HCT116 (cell line): Measurements from ENCODE around the gene PSME4. TPM values are rescaled to one million over a fixed set of nuclear protein-coding genes. Genes with fewer than 3 reads are reported as not detected.

Experiments
- ATAC-seq: fragments of 200-7000 bp; cut with Tn5 transposase; 2 replicates; pipeline ENCODE4 v1.9.1; 2020; ENCODE audit warnings: mild to moderate bottlenecking, moderate library complexity
- BruUV-seq: library from RNA; stranded (reverse); fragments of 400-500 nt; replicated peaks from 2 replicates; lab custom pipeline; 2021; lab: Mats Ljungman, UMichigan
- CTCF ChIA-PET: fragments of 300-600 bp; sonication (Branson Sonifier 250); formaldehyde crosslinking; loops from one replicate; lab custom pipeline; 2021; ENCODE audit warnings: antibody characterized with exemption; lab: Charles Lee
- POLR2A ChIA-PET: fragments of 300-600, 350-600 bp; sonication (Branson Sonifier 250); formaldehyde crosslinking; loops from one replicate; lab custom pipeline; 2021; ENCODE audit warnings: antibody characterized with exemption; lab: Charles Lee
- RAD21 ChIA-PET, 2 experiments: fragments of 300-600 bp; sonication (Branson Sonifier 250); formaldehyde crosslinking; loops; one replicate each; lab custom pipeline; 2023; ENCODE audit warnings: low total read pairs in 2 of 2; ENCODE audit not compliant: uncharacterized antibody in 2 of 2, unreplicated experiment in 2 of 2, low non-redundant PET in 1 of 2; lab: Charles Lee
- DNase-seq: peaks from one replicate; pipeline ENCODE4 v3.0.0-alpha.2; 2010; ENCODE audit warnings: low read depth, low spot score
- H2AFZ ChIP-seq: fragments of 200-600 bp; shearing (Covaris generic), sonication (generic); 2 replicates; pipeline ENCODE4 v1.6.1; 2017; ENCODE audit warnings: low read depth, mixed run types, mixed read lengths, antibody characterized with exemption, low read length; ENCODE audit not compliant: poor library complexity, severe bottlenecking
- H3K27ac ChIP-seq: 2 replicates; pipeline ENCODE4 v1.5.1; 2012; ENCODE audit warnings: low read depth, low read length
- H3K27me3 ChIP-seq: fragments of 200-600 bp; sonication (generic); 2 replicates; pipeline ENCODE4 v1.6.1; 2016; ENCODE audit warnings: mixed run types, low read length, mixed read lengths; ENCODE audit not compliant: insufficient read depth
- H3K36me3 ChIP-seq, 2 experiments: fragments of 200-500 bp in 1 of 2; fragments of 200-600 bp in 1 of 2; sonication (Bioruptor generic) in 1 of 2; sonication (generic) in 1 of 2; 2 replicates each; pipeline versions ENCODE4 v1.5.1 to v1.6.1; 2014 to 2016; ENCODE audit warnings: low read length in 2 of 2, inconsistent platforms in 1 of 2, mixed read lengths in 1 of 2, mixed run types in 1 of 2; ENCODE audit not compliant: insufficient read depth in 2 of 2, control insufficient read depth in 1 of 2
- H3K4me1 ChIP-seq, 2 experiments: fragments of 200-600 bp in 1 of 2; sonication (generic) in 1 of 2; 2 replicates each; pipeline versions ENCODE4 v1.5.1 to v1.6.1; 2012 to 2017; ENCODE audit warnings: low read length in 2 of 2, inconsistent platforms in 1 of 2, mild to moderate bottlenecking in 1 of 2, mixed read lengths in 1 of 2, mixed run types in 1 of 2, moderate library complexity in 1 of 2; ENCODE audit not compliant: insufficient read depth in 2 of 2, control insufficient read depth in 1 of 2
- H3K4me2 ChIP-seq: fragments of 200-600 bp; sonication (generic); 2 replicates; pipeline ENCODE4 v1.6.1; 2017; ENCODE audit warnings: mixed run types, low read length, mixed read lengths
- H3K4me3 ChIP-seq, 2 experiments: fragments of 200-600 bp in 1 of 2; sonication (generic) in 1 of 2; replicated peaks in 1 of 2; 2 replicates each; pipeline ENCODE4 v1.5.1; 2011 to 2016; ENCODE audit warnings: low read length in 2 of 2, control low read depth in 1 of 2, low read depth in 1 of 2, mild to moderate bottlenecking in 1 of 2, mixed read lengths in 1 of 2, mixed run types in 1 of 2
- H3K79me2 ChIP-seq: fragments of 200-600 bp; sonication (generic); 2 replicates; pipeline ENCODE4 v1.6.1; 2017; ENCODE audit warnings: mild to moderate bottlenecking, mixed run types, low read length, moderate library complexity, mixed read lengths; ENCODE audit not compliant: insufficient read depth
- H3K9ac ChIP-seq: fragments of 200-600 bp; sonication (generic); 2 replicates; pipeline ENCODE4 v1.6.1; 2016; ENCODE audit warnings: low read length, mixed read lengths
- H3K9me2 ChIP-seq: fragments of 200-600 bp; sonication (generic), shearing (Covaris generic); 2 replicates; pipeline ENCODE4 v1.6.1; 2017; ENCODE audit warnings: mixed run types, mild to moderate bottlenecking, moderate library complexity; ENCODE audit not compliant: insufficient read depth
- H3K9me3 ChIP-seq, 2 experiments: fragments of 200-500 bp in 1 of 2; fragments of 200-600 bp in 1 of 2; sonication (Bioruptor generic) in 1 of 2; sonication (generic) in 1 of 2; 2 replicates each; pipeline ENCODE4 v1.6.1; 2014 to 2017; ENCODE audit warnings: low read length in 2 of 2, mixed read lengths in 2 of 2, inconsistent platforms in 1 of 2, low read depth in 1 of 2, mild to moderate bottlenecking in 1 of 2, mixed run types in 1 of 2, moderate library complexity in 1 of 2; ENCODE audit not compliant: control insufficient read depth in 1 of 2, insufficient read depth in 1 of 2
- H4K20me1 ChIP-seq: fragments of 200-600 bp; sonication (generic), shearing (Covaris generic); 2 replicates; pipeline ENCODE4 v1.6.1; 2017; ENCODE audit warnings: mixed run types, mild to moderate bottlenecking, moderate library complexity; ENCODE audit not compliant: insufficient read depth
- CBX3 ChIP-seq: IDR thresholded peaks from 2 replicates; pipeline ENCODE4 v1.6.1; 2012; ENCODE audit warnings: low read depth
- EGR1 ChIP-seq: IDR thresholded peaks from 2 replicates; pipeline ENCODE4 v1.6.1; 2012; ENCODE audit warnings: low read depth
- FOSL1 ChIP-seq: IDR thresholded peaks from 2 replicates; pipeline ENCODE4 v1.6.1; 2012; ENCODE audit warnings: low read depth
- JUND ChIP-seq: IDR thresholded peaks from 2 replicates; pipeline ENCODE4 v1.6.1; 2012
- POLR2A ChIP-seq: IDR thresholded peaks from 2 replicates; pipeline ENCODE4 v1.7.0; 2011; ENCODE audit warnings: borderline replicate concordance; ENCODE audit not compliant: insufficient read depth, insufficient read length; ENCODE audit errors: extremely low read depth
- RAD21 ChIP-seq: IDR thresholded peaks from 2 replicates; pipeline ENCODE4 v1.6.1; 2012; ENCODE audit warnings: low read depth, mild to moderate bottlenecking
- SIN3A ChIP-seq: IDR thresholded peaks from 2 replicates; pipeline ENCODE4 v1.6.1; 2012; ENCODE audit warnings: low read depth
- SP1 ChIP-seq: IDR thresholded peaks from 2 replicates; pipeline ENCODE4 v1.6.1; 2012; ENCODE audit warnings: low read depth
- SRF ChIP-seq: IDR thresholded peaks from 2 replicates; pipeline ENCODE4 v1.6.1; 2012; ENCODE audit warnings: low read depth
- ZFX ChIP-seq: fragments of 450-650 bp; IDR thresholded peaks from 2 replicates; pipeline ENCODE4 v1.6.1; 2017
- intact Hi-C: fragments of 100-400 bp; cut with micrococcal nuclease; formaldehyde crosslinking; loops from 2 replicates; pipeline ENCODE4 v1.10.0; 2022
- total RNA-seq: library from RNA; stranded (reverse); gene quantifications from one replicate; pipeline ENCODE4 v1.2.1, GENCODE V29; 2021; ENCODE audit not compliant: unreplicated experiment
- TF ChIP-seq, protein P1 (sequence below), 3 experiments: fragments of 200-600 bp in 1 of 3; sonication (generic) in 1 of 3; IDR thresholded peaks in 2 of 3; conservative IDR thresholded peaks in 1 of 3; 2 replicates each; pipeline ENCODE4 v1.5.1; 2012 to 2017; ENCODE audit warnings: low read depth in 2 of 3, low read length in 2 of 3, antibody characterized with exemption in 1 of 3, borderline replicate concordance in 1 of 3, control low read depth in 1 of 3, mild to moderate bottlenecking in 1 of 3, mixed read lengths in 1 of 3, mixed run types in 1 of 3, moderate library complexity in 1 of 3; ENCODE audit not compliant: insufficient read depth in 1 of 3
- TF ChIP-seq, protein P2 (sequence below): IDR thresholded peaks from 2 replicates; pipeline ENCODE4 v1.6.1; 2011; ENCODE audit warnings: mild to moderate bottlenecking, low read length, moderate library complexity; ENCODE audit not compliant: insufficient replicate concordance; ENCODE audit errors: extremely low read depth
- TF ChIP-seq, protein P3 (sequence below): IDR thresholded peaks from 2 replicates; pipeline ENCODE4 v1.6.1; 2012
- TF ChIP-seq, protein P4 (sequence below): IDR thresholded peaks from 2 replicates; pipeline ENCODE4 v1.6.1; 2012; ENCODE audit warnings: low read depth

PSME4 gene
- total RNA-seq, 1 experiment from 2014 or later = 53.2 TPM

DNA sequence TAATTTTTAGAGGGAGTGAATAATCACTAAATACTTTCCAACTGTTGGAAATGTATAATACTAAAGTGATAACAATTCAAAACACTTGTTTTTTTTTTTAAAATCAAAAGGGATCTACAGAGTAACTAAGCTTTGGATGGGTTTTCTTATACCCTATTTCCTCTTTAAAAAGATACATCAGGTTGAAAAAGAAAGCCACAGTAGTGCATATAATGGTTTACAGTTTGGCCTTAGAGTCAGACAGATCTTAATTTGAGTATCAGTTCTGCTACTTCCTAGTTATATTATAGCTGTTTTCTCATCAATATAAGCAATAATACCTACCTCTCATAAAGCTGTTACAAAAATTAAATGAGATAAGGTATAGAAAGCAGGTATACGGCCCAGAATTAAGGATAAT lies 28.5 kb downstream of the PSME4 start:
- intact Hi-C loops = no loop called here
- no peak overlapping the region for H3K4me3 ChIP-seq
- no peaks in the 10 kb centered on the region for H3K9me3 ChIP-seq
- H3K9ac ChIP-seq = no peak overlapping the region
- H2AFZ ChIP-seq = no peak overlapping the region
- no TSS peak for BruUV-seq
- H3K27ac ChIP-seq = no peak overlapping the region
- H3K79me2 ChIP-seq = peaks cover 21% of the 10 kb centered on the region
- H3K4me2 ChIP-seq = no peak overlapping the region
- ChIA-PET POLR2A (no interaction called here), CTCF (no interaction called here), RAD21 (no interaction called here)
- H3K36me3 ChIP-seq = peaks cover 0 to 8% of the 10 kb centered on the region in 2 experiments; a peak in 2 of 4 replicates
- DNase-seq (no peak), ATAC-seq (no peak)
- no peaks in the 10 kb centered on the region; the same call in 1 of the 2 replicates for H4K20me1 ChIP-seq
- no peaks in the 10 kb centered on the region for H3K9me2 ChIP-seq
- H3K27me3 ChIP-seq = no peaks in the 10 kb centered on the region
- H3K4me1 ChIP-seq = no peaks in the 10 kb centered on the region
- TF ChIP-seq, protein P1, sequence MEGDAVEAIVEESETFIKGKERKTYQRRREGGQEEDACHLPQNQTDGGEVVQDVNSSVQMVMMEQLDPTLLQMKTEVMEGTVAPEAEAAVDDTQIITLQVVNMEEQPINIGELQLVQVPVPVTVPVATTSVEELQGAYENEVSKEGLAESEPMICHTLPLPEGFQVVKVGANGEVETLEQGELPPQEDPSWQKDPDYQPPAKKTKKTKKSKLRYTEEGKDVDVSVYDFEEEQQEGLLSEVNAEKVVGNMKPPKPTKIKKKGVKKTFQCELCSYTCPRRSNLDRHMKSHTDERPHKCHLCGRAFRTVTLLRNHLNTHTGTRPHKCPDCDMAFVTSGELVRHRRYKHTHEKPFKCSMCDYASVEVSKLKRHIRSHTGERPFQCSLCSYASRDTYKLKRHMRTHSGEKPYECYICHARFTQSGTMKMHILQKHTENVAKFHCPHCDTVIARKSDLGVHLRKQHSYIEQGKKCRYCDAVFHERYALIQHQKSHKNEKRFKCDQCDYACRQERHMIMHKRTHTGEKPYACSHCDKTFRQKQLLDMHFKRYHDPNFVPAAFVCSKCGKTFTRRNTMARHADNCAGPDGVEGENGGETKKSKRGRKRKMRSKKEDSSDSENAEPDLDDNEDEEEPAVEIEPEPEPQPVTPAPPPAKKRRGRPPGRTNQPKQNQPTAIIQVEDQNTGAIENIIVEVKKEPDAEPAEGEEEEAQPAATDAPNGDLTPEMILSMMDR (IDR thresholded peaks at IDR 0.05 in 2 of 3, conservative IDR thresholded peaks at IDR 0.05 in 1 of 3; ENCODE audit: borderline replicate concordance in 1 of 3, insufficient read depth in 1 of 3, low read depth in 2 of 3, low read length in 2 of 3) = no peak
- TF ChIP-seq JUND = no peak
- TF ChIP-seq, protein P2, sequence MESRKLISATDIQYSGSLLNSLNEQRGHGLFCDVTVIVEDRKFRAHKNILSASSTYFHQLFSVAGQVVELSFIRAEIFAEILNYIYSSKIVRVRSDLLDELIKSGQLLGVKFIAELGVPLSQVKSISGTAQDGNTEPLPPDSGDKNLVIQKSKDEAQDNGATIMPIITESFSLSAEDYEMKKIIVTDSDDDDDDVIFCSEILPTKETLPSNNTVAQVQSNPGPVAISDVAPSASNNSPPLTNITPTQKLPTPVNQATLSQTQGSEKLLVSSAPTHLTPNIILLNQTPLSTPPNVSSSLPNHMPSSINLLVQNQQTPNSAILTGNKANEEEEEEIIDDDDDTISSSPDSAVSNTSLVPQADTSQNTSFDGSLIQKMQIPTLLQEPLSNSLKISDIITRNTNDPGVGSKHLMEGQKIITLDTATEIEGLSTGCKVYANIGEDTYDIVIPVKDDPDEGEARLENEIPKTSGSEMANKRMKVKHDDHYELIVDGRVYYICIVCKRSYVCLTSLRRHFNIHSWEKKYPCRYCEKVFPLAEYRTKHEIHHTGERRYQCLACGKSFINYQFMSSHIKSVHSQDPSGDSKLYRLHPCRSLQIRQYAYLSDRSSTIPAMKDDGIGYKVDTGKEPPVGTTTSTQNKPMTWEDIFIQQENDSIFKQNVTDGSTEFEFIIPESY = no peak
- TF ChIP-seq SP1 = no peak
- no peak for TF ChIP-seq SRF
- TF ChIP-seq, protein P3, sequence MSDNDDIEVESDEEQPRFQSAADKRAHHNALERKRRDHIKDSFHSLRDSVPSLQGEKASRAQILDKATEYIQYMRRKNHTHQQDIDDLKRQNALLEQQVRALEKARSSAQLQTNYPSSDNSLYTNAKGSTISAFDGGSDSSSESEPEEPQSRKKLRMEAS = no peak
- TF ChIP-seq POLR2A = no peak
- no peak for TF ChIP-seq EGR1
- TF ChIP-seq RAD21 = no peak
- no peak for TF ChIP-seq SIN3A
- TF ChIP-seq FOSL1 = no peak
- TF ChIP-seq, protein P4, sequence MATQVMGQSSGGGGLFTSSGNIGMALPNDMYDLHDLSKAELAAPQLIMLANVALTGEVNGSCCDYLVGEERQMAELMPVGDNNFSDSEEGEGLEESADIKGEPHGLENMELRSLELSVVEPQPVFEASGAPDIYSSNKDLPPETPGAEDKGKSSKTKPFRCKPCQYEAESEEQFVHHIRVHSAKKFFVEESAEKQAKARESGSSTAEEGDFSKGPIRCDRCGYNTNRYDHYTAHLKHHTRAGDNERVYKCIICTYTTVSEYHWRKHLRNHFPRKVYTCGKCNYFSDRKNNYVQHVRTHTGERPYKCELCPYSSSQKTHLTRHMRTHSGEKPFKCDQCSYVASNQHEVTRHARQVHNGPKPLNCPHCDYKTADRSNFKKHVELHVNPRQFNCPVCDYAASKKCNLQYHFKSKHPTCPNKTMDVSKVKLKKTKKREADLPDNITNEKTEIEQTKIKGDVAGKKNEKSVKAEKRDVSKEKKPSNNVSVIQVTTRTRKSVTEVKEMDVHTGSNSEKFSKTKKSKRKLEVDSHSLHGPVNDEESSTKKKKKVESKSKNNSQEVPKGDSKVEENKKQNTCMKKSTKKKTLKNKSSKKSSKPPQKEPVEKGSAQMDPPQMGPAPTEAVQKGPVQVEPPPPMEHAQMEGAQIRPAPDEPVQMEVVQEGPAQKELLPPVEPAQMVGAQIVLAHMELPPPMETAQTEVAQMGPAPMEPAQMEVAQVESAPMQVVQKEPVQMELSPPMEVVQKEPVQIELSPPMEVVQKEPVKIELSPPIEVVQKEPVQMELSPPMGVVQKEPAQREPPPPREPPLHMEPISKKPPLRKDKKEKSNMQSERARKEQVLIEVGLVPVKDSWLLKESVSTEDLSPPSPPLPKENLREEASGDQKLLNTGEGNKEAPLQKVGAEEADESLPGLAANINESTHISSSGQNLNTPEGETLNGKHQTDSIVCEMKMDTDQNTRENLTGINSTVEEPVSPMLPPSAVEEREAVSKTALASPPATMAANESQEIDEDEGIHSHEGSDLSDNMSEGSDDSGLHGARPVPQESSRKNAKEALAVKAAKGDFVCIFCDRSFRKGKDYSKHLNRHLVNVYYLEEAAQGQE = no peak
- no peak for TF ChIP-seq CBX3
- TF ChIP-seq ZFX = no peak
